ENCODE results near the gene PSMG1.

PSMG1 gene

DNA sequence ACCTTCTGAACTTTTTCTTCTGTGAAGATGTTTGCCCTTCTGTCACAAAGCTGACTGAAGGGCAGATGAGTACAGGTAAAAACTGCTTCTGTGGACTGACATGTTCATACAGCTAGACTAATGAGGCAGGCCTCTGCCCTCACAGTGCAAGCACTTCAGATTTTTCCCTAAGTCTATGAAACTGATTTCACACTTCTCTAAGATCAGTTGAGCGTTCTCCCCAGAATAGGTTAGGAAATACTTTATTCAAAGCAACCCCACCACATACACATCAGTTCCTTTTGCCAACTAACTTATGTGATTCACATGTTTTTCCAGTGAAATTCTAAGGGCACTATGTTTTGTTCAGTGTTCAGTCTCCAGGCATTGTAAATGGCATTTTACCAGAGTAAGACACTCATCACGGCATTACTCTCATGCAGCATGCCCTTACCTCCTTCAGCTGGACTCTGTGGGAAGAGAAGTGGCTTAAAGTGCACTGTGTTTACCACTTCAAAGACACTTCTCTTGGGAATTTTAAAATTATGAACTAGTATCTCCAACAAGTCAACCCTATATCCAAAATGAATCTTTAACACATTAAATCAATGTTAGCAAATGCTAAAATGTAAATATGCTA is 5.4 kb upstream of the PSMG1 start:
- no peak overlapping the region for H3K27ac ChIP-seq (ENCODE audit: low read depth, low read length, severe bottlenecking)
- H3K36me3 ChIP-seq (ENCODE audit: control insufficient read depth, insufficient read depth, low read length): peaks cover 2% of the 10 kb centered on the region
- H3K9me3 ChIP-seq (ENCODE audit: control insufficient read depth, low read length): no peaks in the 10 kb centered on the region
- H3K4me1 ChIP-seq (ENCODE audit: control insufficient read depth, insufficient read depth, low read length, poor library complexity, severe bottlenecking): peaks cover 10% of the 10 kb centered on the region
- WGBS, 2 experiments (ENCODE audit: insufficient coverage in 2 of 2): 100% methylated on average over 1 of the region's 2 CpGs
- H3K4me3 ChIP-seq (ENCODE audit: extremely low read depth, insufficient read depth, low read length, poor library complexity, severe bottlenecking): no peak overlapping the region

DNA sequence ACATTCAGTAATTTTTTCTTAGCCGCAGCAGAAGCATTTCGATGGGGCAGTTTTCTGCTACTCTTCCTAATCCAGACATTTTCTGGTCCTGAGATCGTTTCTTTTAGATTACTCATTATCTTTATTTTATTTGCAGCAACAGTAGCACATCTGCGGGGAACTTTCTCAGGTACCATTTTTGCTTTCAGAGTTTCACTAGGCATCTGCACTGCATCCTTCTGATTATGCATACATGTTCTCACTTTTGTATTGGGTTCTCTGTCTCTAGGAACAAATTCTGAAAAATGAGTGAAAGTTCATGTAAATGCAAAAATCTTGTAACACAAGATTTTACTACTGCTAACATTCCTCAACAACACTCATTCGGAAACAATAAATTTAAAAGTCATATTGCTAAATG is 3.9 kb upstream of the PSMG1 start:
- Histone ChIP-seq H3K9me3 (ENCODE audit: control insufficient read depth, low read length) (no peaks in the 10 kb centered on the region), H3K27ac (ENCODE audit: low read depth, low read length, severe bottlenecking) (no peak overlapping the region), H3K4me1 (ENCODE audit: control insufficient read depth, insufficient read depth, low read length, poor library complexity, severe bottlenecking) (peaks cover 10% of the 10 kb centered on the region), H3K4me3 (ENCODE audit: extremely low read depth, insufficient read depth, low read length, poor library complexity, severe bottlenecking) (no peak overlapping the region), H3K36me3 (ENCODE audit: control insufficient read depth, insufficient read depth, low read length) (no peaks in the 10 kb centered on the region)
- WGBS, 2 experiments (ENCODE audit: insufficient coverage in 2 of 2): 90 to 100% methylated on average over 4 of the region's 5 CpGs

DNA sequence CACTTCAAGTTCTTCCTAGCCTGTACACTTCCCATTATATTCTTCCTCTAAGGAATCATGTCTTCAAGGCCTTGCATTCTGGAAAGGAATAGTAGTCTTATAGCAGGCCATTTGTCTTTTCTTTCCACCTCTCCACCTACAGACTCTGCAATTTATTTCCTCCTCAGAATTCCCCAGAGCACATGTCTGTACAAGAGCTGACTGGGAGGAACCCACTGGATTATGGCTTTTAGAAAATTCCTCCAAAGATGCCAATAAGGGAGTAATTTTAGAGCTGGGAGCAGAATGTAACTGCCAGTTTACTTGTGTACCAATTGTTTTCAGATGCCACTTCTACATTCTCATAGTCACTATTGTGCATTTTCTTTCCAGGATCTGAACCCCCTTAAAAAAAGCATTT is 3.4 kb upstream of the PSMG1 start:
- Histone ChIP-seq H3K9me3 (ENCODE audit: control insufficient read depth, low read length) (no peaks in the 10 kb centered on the region), H3K4me1 (ENCODE audit: control insufficient read depth, insufficient read depth, low read length, poor library complexity, severe bottlenecking) (peaks cover 10% of the 10 kb centered on the region), H3K27ac (ENCODE audit: low read depth, low read length, severe bottlenecking) (peak overlapping the region; percentile 33), H3K4me3 (ENCODE audit: extremely low read depth, insufficient read depth, low read length, poor library complexity, severe bottlenecking) (no peak overlapping the region), H3K36me3 (ENCODE audit: control insufficient read depth, insufficient read depth, low read length) (no peaks in the 10 kb centered on the region)

DNA sequence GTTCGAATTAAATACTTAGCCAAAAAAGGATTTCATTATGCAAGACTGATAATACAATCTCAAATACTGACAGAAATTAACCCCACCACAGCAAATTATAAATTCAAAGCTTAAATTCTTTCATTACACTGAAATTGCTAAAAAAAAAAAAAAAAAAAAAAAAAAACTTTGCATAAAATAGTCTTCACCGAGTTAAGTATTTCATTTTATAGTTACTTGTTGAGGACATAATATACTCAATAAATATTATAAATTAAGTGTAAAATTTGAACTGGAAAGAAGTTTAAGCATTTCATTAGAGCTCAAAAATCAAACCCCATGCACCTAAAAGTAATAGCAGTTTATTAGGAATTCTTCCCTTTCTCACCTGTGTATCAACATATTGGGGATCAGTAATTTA is 1.9 kb upstream of the PSMG1 start:
- peaks cover 10% of the 10 kb centered on the region for H3K4me1 ChIP-seq (ENCODE audit: control insufficient read depth, insufficient read depth, low read length, poor library complexity, severe bottlenecking)
- no CpG with 5 or more reads among the region's 2 CpGs for WGBS, 2 experiments (ENCODE audit: insufficient coverage in 2 of 2)
- H3K4me3 ChIP-seq (ENCODE audit: extremely low read depth, insufficient read depth, low read length, poor library complexity, severe bottlenecking): no peak overlapping the region

DNA sequence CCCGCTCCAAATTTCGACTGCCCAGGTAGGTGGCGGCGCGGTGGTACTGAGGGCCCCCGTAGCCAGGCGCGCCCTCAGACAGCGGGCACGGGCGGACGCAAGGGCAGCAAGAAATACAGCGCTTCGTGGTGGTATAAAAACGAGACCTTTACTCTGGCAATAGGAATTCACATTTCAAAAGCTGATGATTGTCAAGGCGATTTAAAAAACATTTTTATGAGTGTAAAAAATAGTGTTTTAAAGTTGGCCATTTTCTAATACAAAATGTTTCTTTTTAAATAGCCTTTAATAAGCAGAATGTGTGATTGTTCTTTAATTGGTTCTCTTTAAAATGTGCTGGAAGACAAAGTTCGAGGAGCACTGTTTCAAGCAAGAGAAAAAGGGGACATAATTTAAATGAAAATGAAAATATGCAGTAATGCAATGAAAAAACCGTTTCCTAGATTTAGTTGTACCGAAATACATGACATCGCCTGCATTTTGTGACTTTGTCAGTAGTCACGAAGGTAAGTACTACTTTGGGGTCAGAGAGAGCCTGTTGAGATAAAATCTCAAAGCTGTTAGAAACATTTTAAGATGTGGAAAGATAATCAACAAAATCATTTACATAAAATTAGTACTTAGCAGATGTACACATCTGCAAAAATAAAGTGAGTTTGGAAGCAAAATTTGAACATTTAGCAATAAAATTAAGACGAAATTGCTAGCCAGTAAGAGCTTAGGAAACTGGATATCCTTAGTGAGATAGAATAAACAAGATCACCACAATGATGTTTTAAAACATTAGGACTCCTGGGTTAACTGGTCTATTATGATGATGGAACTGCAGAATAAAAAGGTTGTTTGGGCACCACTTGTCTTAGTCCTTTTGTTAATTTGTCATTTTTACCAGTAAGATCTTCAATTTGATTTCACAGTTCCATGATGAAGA is 1.1 kb upstream of the PSMG1 start:
- H3K27ac ChIP-seq (ENCODE audit: low read depth, low read length, severe bottlenecking): peak overlapping the region; percentile 95
- WGBS, 2 experiments (ENCODE audit: insufficient coverage in 2 of 2): 1% methylated on average over 16 to 21 of the region's 22 CpGs
- peaks cover 10% of the 10 kb centered on the region for H3K4me1 ChIP-seq (ENCODE audit: control insufficient read depth, insufficient read depth, low read length, poor library complexity, severe bottlenecking)
- H3K4me3 ChIP-seq (ENCODE audit: extremely low read depth, insufficient read depth, low read length, poor library complexity, severe bottlenecking): peak overlapping the region; percentile 90
- peaks cover 21% of the 10 kb centered on the region for H3K36me3 ChIP-seq (ENCODE audit: control insufficient read depth, insufficient read depth, low read length)
- H3K9me3 ChIP-seq (ENCODE audit: control insufficient read depth, low read length): no peaks in the 10 kb centered on the region

More for the DNA sequence above, 1.9 kb upstream of the PSMG1 start:
- Histone ChIP-seq H3K9me3 (ENCODE audit: control insufficient read depth, low read length) (no peaks in the 10 kb centered on the region), H3K36me3 (ENCODE audit: control insufficient read depth, insufficient read depth, low read length) (peaks cover 13% of the 10 kb centered on the region), H3K27ac (ENCODE audit: low read depth, low read length, severe bottlenecking) (no peak overlapping the region)

DNA sequence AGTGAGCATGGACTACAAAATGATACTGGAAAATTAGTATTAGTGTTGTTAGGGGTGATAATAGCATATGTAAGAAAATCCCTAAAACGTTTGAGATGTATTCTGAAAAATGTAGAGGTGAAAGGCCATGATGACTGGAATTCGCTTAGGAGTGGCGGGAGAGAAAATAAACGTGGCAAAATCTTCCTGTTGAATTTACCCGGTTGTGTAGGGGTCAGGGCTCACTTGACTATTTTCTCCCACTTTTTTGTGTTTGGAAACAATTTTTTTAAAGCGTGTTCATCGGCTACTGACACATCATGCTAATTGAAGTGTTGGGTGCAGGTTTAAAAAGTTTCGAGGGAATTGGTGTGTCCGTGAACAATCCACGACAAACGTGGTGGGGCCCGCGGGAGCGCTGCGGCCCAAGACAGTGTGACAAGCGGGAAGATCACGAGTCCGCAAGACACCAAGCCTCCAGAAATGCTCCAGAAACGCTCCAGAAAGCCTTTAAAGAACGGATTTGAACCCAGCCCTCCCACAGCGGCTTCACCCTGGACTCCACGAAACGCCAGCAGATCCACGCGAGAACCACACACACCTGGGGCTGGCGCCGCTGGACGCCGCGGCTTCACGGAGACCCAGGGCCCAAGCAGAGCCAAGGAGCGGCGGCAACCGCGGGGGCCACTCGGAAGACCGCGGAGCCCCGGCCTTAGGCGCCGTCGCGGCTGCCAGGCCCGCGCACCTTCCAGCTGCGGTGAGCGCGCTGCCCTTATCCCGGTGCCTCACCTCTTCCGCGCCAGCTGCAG is 573 bp downstream of the PSMG1 start:
- no peaks in the 10 kb centered on the region for H3K9me3 ChIP-seq (ENCODE audit: control insufficient read depth, low read length)
- H3K27ac ChIP-seq (ENCODE audit: low read depth, low read length, severe bottlenecking): peak overlapping the region; percentile 95
- peaks cover 34% of the 10 kb centered on the region for H3K36me3 ChIP-seq (ENCODE audit: control insufficient read depth, insufficient read depth, low read length)
- peak overlapping the region; percentile 90 for H3K4me3 ChIP-seq (ENCODE audit: extremely low read depth, insufficient read depth, low read length, poor library complexity, severe bottlenecking)
- H3K4me1 ChIP-seq (ENCODE audit: control insufficient read depth, insufficient read depth, low read length, poor library complexity, severe bottlenecking): peaks cover 10% of the 10 kb centered on the region
- WGBS, 2 experiments (ENCODE audit: insufficient coverage in 2 of 2): 2% methylated on average over 32 to 45 of the region's 51 CpGs

DNA sequence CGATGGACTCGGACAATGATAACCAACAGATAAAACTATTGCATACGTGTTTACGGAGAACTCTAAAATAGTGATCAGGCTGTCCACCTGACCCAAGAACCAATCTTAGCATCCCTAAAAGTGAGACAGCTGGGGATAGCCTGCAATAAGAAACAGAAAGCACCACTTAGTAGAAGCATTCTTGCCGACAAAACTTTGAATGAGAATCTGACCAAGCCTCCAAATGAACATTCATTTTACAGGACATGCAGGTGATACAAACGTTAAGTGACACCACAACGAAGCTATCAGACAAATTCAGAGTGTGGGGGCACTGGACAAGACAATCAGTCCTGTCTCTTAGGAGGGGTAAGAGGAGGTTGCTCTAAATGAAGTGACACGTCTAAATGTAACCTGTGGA is 1.2 kb downstream of the PSMG1 start:
- H3K27ac ChIP-seq (ENCODE audit: low read depth, low read length, severe bottlenecking): no peak overlapping the region
- WGBS, 2 experiments (ENCODE audit: insufficient coverage in 2 of 2): 55 to 68% methylated on average over 7 to 8 of the region's 8 CpGs

DNA sequence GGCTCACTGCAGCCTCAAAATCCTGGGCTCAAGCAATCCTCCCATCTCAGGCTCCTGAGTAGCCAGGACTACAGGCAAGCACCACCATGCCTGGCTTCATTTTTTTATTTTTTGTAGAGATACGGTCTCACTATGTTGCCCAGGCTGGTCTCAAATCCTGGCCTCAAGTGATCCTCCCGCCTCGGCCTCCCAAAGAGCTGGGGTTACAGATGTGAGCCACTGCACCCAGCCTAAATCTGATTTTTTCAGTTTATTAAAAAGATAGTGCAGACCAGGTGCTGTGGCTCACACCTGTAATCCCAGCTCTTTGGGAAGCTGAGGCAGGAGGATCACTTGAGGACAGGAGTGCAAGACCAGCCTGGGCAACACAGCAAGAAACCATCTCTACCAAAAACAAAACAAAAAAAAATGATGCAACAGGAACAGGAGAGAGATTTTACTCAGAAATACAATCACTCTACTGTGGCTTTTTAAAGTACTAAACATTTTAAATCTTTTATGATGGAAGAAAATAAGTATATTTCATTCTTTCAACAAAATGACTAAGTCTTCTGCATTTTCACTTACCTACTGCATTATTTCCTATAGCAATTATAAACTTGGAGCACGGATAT is 1.9 kb downstream of the PSMG1 start:
- peak overlapping the region; percentile 90 for H3K4me3 ChIP-seq (ENCODE audit: extremely low read depth, insufficient read depth, low read length, poor library complexity, severe bottlenecking)
- peaks cover 38% of the 10 kb centered on the region for H3K36me3 ChIP-seq (ENCODE audit: control insufficient read depth, insufficient read depth, low read length)
- peaks cover 4% of the 10 kb centered on the region for H3K4me1 ChIP-seq (ENCODE audit: control insufficient read depth, insufficient read depth, low read length, poor library complexity, severe bottlenecking)
- 91 to 100% methylated on average over 2 to 4 of the region's 4 CpGs for WGBS, 2 experiments (ENCODE audit: insufficient coverage in 2 of 2)
- H3K9me3 ChIP-seq (ENCODE audit: control insufficient read depth, low read length): no peaks in the 10 kb centered on the region
- H3K27ac ChIP-seq (ENCODE audit: low read depth, low read length, severe bottlenecking): no peak overlapping the region

More for the DNA sequence above, 1.2 kb downstream of the PSMG1 start:
- H3K9me3 ChIP-seq (ENCODE audit: control insufficient read depth, low read length): no peaks in the 10 kb centered on the region
- peaks cover 34% of the 10 kb centered on the region for H3K36me3 ChIP-seq (ENCODE audit: control insufficient read depth, insufficient read depth, low read length)
- peak overlapping the region; percentile 90 for H3K4me3 ChIP-seq (ENCODE audit: extremely low read depth, insufficient read depth, low read length, poor library complexity, severe bottlenecking)
- H3K4me1 ChIP-seq (ENCODE audit: control insufficient read depth, insufficient read depth, low read length, poor library complexity, severe bottlenecking): peaks cover 10% of the 10 kb centered on the region

DNA sequence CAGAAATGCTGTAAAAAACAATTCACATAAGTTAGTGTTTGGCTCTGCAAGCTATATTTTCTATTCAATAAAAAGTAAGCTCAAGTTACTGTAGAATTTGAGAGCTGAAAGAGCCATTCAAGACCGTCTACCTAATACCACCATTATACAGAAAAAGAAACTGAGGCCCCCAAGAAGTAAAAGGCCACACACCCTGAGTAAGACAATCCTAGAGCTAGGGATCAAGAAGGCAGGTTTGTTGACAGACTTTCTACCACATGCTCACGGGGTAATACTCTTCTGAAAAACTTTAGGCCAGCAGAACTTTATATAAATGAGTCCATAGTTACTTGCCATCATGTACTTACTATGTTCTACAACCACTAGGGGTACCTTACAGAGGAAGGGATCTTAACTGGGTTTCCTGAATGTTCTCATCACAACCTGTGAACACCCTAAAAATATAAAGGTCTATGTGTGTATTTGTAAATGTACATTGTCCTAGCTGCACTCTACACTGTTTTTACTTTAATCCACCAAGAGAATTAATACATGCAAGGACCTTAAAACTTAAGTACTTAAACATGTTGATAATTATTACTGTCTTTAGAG is 2.7 kb downstream of the PSMG1 start:
- Histone ChIP-seq H3K36me3 (ENCODE audit: control insufficient read depth, insufficient read depth, low read length) (peaks cover 42% of the 10 kb centered on the region), H3K9me3 (ENCODE audit: control insufficient read depth, low read length) (no peaks in the 10 kb centered on the region), H3K4me1 (ENCODE audit: control insufficient read depth, insufficient read depth, low read length, poor library complexity, severe bottlenecking) (peaks cover 4% of the 10 kb centered on the region), H3K27ac (ENCODE audit: low read depth, low read length, severe bottlenecking) (no peak overlapping the region), H3K4me3 (ENCODE audit: extremely low read depth, insufficient read depth, low read length, poor library complexity, severe bottlenecking) (no peak overlapping the region)
- WGBS, 2 experiments (ENCODE audit: insufficient coverage in 2 of 2): 82 to 100% methylated on average over 2 of the region's 2 CpGs

DNA sequence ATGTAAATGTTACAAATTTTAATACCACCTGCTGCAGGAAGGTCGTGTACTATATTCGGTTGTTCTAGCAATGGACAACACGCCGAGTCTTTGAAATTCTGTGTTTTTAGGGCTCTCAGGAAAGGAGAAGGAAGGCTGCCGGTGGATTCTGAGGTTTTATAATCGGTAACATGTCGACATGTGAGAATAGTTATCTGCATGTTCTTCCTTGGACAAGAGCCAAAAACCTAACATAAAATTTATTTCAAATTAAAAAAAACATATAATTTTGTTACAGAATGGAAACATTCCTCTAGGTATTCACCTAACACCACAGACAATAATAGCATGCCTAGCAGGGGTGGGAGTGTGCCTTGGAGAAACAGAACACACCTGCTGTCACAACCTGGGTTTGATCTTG is 4.8 kb downstream of the PSMG1 start:
- 89 to 92% methylated on average over 4 of the region's 7 CpGs for WGBS, 2 experiments (ENCODE audit: insufficient coverage in 2 of 2)
- peaks cover 54% of the 10 kb centered on the region for H3K36me3 ChIP-seq (ENCODE audit: control insufficient read depth, insufficient read depth, low read length)

More for the DNA sequence above, 4.8 kb downstream of the PSMG1 start:
- H3K4me1 ChIP-seq (ENCODE audit: control insufficient read depth, insufficient read depth, low read length, poor library complexity, severe bottlenecking): no peaks in the 10 kb centered on the region
- no peak overlapping the region for H3K4me3 ChIP-seq (ENCODE audit: extremely low read depth, insufficient read depth, low read length, poor library complexity, severe bottlenecking)
- no peaks in the 10 kb centered on the region for H3K9me3 ChIP-seq (ENCODE audit: control insufficient read depth, low read length)
- H3K27ac ChIP-seq (ENCODE audit: low read depth, low read length, severe bottlenecking): no peak overlapping the region

All from mesodermal cell (in vitro differentiated cells).